GM20000 (cell line): Measurements from ENCODE around the gene RAP1GAP.

Experiments used
- DNase-seq: peaks from one replicate; pipeline ENCODE4 v3.0.0; 2012; ENCODE audit warnings: low spot score
- CTCF ChIP-seq: IDR thresholded peaks from 2 replicates; pipeline ENCODE4 v1.5.1; 2012; ENCODE audit warnings: mild to moderate bottlenecking, control low read depth; ENCODE audit errors: extremely low read depth, missing control alignments

The RAP1GAP gene

GRCh38 chr1:21652101-21652936 is 16.8 kb downstream of the RAP1GAP start:
- DNase-seq, result no peak
- no peak for TF ChIP-seq CTCF

DNA sequence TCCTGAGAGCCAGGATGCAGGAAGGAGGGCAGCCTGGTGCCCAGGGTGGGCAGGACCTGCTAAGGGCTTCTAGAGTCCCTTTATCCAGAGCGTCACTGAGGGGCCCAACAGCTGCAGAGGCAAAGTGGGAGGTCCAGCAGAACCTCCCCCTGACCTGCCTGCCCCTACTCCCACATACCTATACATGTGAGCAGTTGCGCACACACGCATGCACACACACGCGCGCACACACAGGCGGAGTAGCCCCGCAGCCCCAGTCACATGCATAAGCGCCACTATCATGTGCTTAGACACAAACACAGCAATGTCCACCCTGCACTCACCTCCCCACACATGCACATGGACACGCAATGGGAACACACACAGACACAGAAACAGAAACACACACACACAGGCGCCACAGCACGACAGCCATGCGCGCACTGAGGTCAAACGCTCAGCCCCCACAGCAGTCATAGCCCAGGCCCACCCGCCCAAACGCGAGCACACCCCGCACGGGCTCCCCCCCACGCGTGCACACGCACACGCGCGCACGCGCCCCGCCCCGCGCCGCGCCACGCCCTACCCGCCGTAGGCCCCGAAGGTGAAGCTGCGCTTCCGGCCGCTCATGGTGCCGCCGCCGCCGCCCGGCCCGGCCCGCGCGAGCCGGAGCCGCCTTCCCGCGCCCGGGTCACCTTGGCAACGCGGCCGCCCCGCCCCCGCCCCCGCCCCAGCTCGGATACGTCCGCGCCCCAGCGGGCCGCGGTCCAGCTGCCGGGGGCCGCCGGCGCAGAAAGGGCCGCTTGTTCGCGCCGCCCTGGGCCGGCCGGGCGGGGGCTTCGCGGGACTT is 17.7 kb downstream of the RAP1GAP start:
- peak; percentile 79 for DNase-seq
- no peak for TF ChIP-seq CTCF

GRCh38 chr1:21650400-21650799 is 18.8 kb downstream of the RAP1GAP start:
- TF ChIP-seq CTCF, result no peak
- no peak for DNase-seq

GRCh38 chr1:21649315-21649714 is 19.8 kb downstream of the RAP1GAP start:
- TF ChIP-seq CTCF, result no peak
- DNase-seq, result no peak

- DNase-seq, result no peak
- no peak for TF ChIP-seq CTCF
Measured at GRCh38 chr1:21648791-21649190, 20.4 kb downstream of the RAP1GAP start.

DNA sequence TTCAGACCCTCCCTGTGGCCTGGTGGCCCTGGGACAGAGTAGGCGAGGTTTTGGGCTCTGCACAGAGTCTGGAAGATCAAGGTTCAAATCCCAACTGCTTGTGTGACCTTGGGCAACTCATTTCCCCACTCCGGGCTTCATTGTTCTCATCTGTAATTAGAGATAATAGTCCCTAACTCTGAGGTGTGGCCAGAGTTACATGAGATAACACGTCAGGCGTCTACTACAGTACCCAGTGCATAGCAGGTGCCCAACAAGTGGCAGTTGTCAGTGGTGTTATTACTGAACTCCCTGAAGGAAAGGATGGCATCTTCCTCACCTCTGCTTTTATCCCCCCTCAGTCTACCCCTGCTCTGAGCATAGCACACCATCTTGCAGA is 20.8 kb downstream of the RAP1GAP start:
- no peak for DNase-seq
- TF ChIP-seq CTCF, result no peak

DNA sequence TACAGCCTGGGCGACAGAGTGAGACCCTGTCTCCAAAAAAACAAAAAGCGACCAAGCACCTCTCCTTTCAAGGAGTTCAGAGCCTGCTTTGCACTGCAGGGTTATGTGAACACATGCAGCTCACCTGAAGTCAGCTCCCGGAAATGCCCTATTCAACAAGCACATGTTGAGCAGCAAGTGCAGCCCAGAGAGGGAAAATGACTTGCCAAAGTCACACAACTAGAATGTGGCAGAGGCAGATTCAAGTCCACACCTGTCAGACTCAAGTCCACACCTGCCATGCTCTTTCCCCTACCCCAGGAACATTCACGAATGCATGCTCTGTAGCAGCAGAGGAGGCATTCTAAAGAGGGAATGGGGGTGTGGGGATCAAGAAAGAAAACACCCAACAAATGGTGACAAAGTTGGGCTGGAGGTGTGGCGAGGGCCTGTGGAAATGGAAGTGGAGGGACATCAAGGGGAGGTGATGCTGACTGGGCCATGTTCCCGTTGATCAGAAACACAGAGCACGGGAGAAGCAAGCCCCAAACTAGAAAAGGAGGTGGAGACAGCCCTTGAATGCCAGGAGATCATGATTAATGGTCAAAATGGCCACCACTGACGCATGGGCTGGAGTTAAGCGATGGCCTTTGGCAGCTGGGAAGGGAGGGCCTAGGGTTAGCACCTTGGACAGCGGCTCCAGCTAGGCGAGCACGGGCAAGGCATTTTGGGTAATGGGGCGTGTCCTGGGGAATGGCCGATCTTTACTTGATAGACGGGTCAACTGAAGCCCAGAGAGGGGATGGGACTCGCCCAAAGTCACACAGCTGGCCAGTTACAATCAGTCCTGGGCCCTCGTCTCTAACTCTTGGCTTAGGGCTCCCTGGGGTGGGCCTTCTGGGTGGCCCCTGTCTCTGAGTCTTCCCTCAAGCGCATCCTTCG is 21.5 kb downstream of the RAP1GAP start:
- peak; percentile 75 for DNase-seq
- no peak for TF ChIP-seq CTCF
